Superior temporal gyrus (tissue), 1 donor: Measurements from ENCODE around the gene ATG4A.
A peak's percentile ranks its signal among the peaks of the same experiment; 100 is the strongest.

ENCODE experiments used
- DNase-seq: peaks from one replicate; pipeline ENCODE4 v3.0.0-alpha.2; 2016; ENCODE audit errors: extremely low spot score

ATG4A gene

GRCh38 chrX:108091264-108091877 is at the start of gene ATG4A, which contains the start of gene PSMD10:
TSS of gene ATG4A (plus strand) at chrX:108091778. CDS start at chrX:108091827, 49 bp downstream.
TSS of gene PSMD10 (minus strand) at chrX:108091542. CDS start at chrX:108091520, 22 bp downstream.
- peak; percentile 93 for DNase-seq

GRCh38 chrX:108044554-108045256 is 46.9 kb upstream of the ATG4A start, which contains the start of gene VSIG1:
TSS of gene VSIG1 (plus strand) at chrX:108045065. CDS start at chrX:108045131, 66 bp downstream.
- no peak for DNase-seq

- no peak for DNase-seq
These were observed 41.9 kb upstream of the ATG4A start for GRCh38 chrX:108049649-108050048.

GRCh38 chrX:108053218-108053617 is 38.4 kb upstream of the ATG4A start:
- no peak for DNase-seq

GRCh38 chrX:108055546-108055945 is 36.0 kb upstream of the ATG4A start:
- no peak for DNase-seq

GRCh38 chrX:108059801-108060200 is 31.8 kb upstream of the ATG4A start:
- DNase-seq: no peak

- DNase-seq: no peak
These were observed 27.6 kb upstream of the ATG4A start for GRCh38 chrX:108064001-108064400.

- no peak for DNase-seq
These were observed 27.0 kb upstream of the ATG4A start for GRCh38 chrX:108064613-108065012.

GRCh38 chrX:108068121-108068520 is 23.5 kb upstream of the ATG4A start:
- no peak for DNase-seq

- DNase-seq: no peak
These were observed 20.7 kb upstream of the ATG4A start for GRCh38 chrX:108070891-108071290.

GRCh38 chrX:108071578-108071977 is 20.0 kb upstream of the ATG4A start:
- no peak for DNase-seq

- no peak for DNase-seq
These were observed 18.8 kb upstream of the ATG4A start for GRCh38 chrX:108072746-108073145.

- no peak for DNase-seq
These were observed 10.5 kb upstream of the ATG4A start for GRCh38 chrX:108081110-108081509.

- no peak for DNase-seq
These were observed 3.8 kb upstream of the ATG4A start for GRCh38 chrX:108087792-108088191.

- no peak for DNase-seq
These were observed 3.1 kb upstream of the ATG4A start for GRCh38 chrX:108088511-108088910.

- peak; percentile 6 for DNase-seq
These were observed 901 bp upstream of the ATG4A start for GRCh38 chrX:108090491-108091263.

- DNase-seq: no peak
These were observed 307 bp downstream of the ATG4A start for GRCh38 chrX:108091878-108092291.

GRCh38 chrX:108097380-108097779 is 5.8 kb downstream of the ATG4A start:
- no peak for DNase-seq

GRCh38 chrX:108105473-108105872 is 13.9 kb downstream of the ATG4A start:
- no peak for DNase-seq

GRCh38 chrX:108114541-108114940 is 23.0 kb downstream of the ATG4A start:
- DNase-seq: no peak

- DNase-seq: no peak
These were observed 26.4 kb downstream of the ATG4A start for GRCh38 chrX:108117988-108118387.

GRCh38 chrX:108121291-108121690 is 29.7 kb downstream of the ATG4A start:
- DNase-seq: no peak
